ENCODE data around the gene TUBA4A.

DNA sequence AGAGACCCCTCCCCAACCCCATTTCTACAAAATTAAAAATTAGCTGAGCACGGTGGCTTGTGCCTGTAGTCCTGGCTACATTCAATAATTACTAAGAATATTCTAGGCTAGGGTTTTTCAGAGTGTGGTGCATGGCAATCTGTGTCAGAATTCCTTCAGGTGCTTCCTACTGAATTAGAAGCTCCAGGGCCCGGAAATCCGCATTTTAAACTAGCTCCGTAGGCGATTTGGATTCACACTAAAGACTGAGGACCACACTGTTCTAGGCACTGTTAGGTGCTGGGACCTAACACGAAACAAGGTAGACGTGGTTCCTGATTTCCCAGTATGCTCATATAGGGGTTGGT lies 47.8 kb downstream of the TUBA4A start:
- no peak for TF ChIP-seq POLR2A (IDR thresholded peaks at IDR 0.05)
- TF ChIP-seq, protein P1, sequence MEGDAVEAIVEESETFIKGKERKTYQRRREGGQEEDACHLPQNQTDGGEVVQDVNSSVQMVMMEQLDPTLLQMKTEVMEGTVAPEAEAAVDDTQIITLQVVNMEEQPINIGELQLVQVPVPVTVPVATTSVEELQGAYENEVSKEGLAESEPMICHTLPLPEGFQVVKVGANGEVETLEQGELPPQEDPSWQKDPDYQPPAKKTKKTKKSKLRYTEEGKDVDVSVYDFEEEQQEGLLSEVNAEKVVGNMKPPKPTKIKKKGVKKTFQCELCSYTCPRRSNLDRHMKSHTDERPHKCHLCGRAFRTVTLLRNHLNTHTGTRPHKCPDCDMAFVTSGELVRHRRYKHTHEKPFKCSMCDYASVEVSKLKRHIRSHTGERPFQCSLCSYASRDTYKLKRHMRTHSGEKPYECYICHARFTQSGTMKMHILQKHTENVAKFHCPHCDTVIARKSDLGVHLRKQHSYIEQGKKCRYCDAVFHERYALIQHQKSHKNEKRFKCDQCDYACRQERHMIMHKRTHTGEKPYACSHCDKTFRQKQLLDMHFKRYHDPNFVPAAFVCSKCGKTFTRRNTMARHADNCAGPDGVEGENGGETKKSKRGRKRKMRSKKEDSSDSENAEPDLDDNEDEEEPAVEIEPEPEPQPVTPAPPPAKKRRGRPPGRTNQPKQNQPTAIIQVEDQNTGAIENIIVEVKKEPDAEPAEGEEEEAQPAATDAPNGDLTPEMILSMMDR (IDR thresholded peaks at IDR 0.05) = no peak
